OCI-LY3 (cell line): ENCODE measurements around the gene NCR2.

Experiments
- H2AFZ ChIP-seq: fragments of 200-600, 300-600 bp; shearing (Covaris generic); 2 replicates; pipeline ENCODE4 v1.6.0; 2014; ENCODE audit warnings: antibody characterized with exemption, low read depth, low read length
- H3K27ac ChIP-seq: fragments of 200-600, 300-600 bp; sonication (generic); 2 replicates; pipeline ENCODE4 v1.5.1; 2014; ENCODE audit warnings: mild to moderate bottlenecking, low read length, moderate library complexity, mixed read lengths
- H3K27me3 ChIP-seq: fragments of 200-600, 300-600 bp; sonication (generic); 2 replicates; pipeline ENCODE4 v1.6.1; 2014; ENCODE audit warnings: low read depth, low read length, mixed read lengths
- H3K36me3 ChIP-seq: fragments of 200-600, 300-600 bp; sonication (generic); replicated peaks from 2 replicates; pipeline ENCODE3; 2014; ENCODE audit warnings: low read depth, low read length, mixed read lengths
- H3K4me1 ChIP-seq: fragments of 300-600, 200-600 bp; sonication (generic); 2 replicates; pipeline ENCODE4 v1.6.1; 2014; ENCODE audit warnings: low read length, mixed read lengths
- H3K4me2 ChIP-seq: fragments of 200-600, 300-600 bp; sonication (generic); 2 replicates; pipeline ENCODE4 v1.6.1; 2014; ENCODE audit warnings: low read length, mixed read lengths
- H3K4me3 ChIP-seq: fragments of 300-600, 200-600 bp; sonication (generic); 2 replicates; pipeline ENCODE4 v1.5.1; 2014; ENCODE audit warnings: antibody characterized with exemption, mild to moderate bottlenecking, low read length, moderate library complexity
- H3K79me2 ChIP-seq: fragments of 300-600, 200-600 bp; shearing (Covaris generic); 2 replicates; pipeline ENCODE4 v1.6.1; 2014; ENCODE audit warnings: mild to moderate bottlenecking, low read length, mixed read lengths
- H3K9ac ChIP-seq: fragments of 300-600, 200-600 bp; shearing (Covaris generic); 2 replicates; pipeline ENCODE4 v1.6.0; 2014; ENCODE audit warnings: mild to moderate bottlenecking, low read length, moderate library complexity
- H3K9me3 ChIP-seq: fragments of 200-600, 300-600 bp; shearing (Covaris generic); 2 replicates; pipeline ENCODE4 v1.6.1; 2014; ENCODE audit warnings: low read length, mixed read lengths; ENCODE audit not compliant: insufficient read depth
- H4K20me1 ChIP-seq: fragments of 200-600, 300-600 bp; sonication (generic); 2 replicates; pipeline ENCODE4 v1.6.1; 2016; ENCODE audit warnings: low read length, mixed read lengths; ENCODE audit not compliant: insufficient read depth
- CTCF ChIP-seq: fragments of 200-600, 300-600 bp; sonication (generic); IDR thresholded peaks from 2 replicates; pipeline ENCODE4 v1.5.1; 2014; ENCODE audit warnings: antibody characterized with exemption, low read length, low read depth
- EZH2phosphoT487 ChIP-seq: fragments of 200-600 bp; shearing (Covaris generic); IDR thresholded peaks from 2 replicates; pipeline ENCODE4 v1.6.1; 2018; ENCODE audit warnings: antibody characterized with exemption, mixed run types, low read depth

NCR2 gene

GRCh38 chr6:41367061-41367460, 31.7 kb downstream of the NCR2 start:
- no peaks in the 10 kb centered on the region for H3K36me3 ChIP-seq
- no peaks in the 10 kb centered on the region for H3K9me3 ChIP-seq
- H3K4me3 ChIP-seq = no peak overlapping the region
- H3K27ac ChIP-seq = no peak overlapping the region
- no peak overlapping the region for H3K4me2 ChIP-seq
- no peaks in the 10 kb centered on the region for H4K20me1 ChIP-seq
- H3K79me2 ChIP-seq = no peaks in the 10 kb centered on the region
- no peak overlapping the region for H3K9ac ChIP-seq
- peaks cover 44% of the 10 kb centered on the region for H3K27me3 ChIP-seq
- no peak for TF ChIP-seq EZH2phosphoT487
- TF ChIP-seq CTCF = no peak
- peaks cover 6% of the 10 kb centered on the region; the same call in 1 of the 2 replicates for H3K4me1 ChIP-seq
- H2AFZ ChIP-seq = no peak overlapping the region

GRCh38 chr6:41367700-41368099, 32.3 kb downstream of the NCR2 start:
- Histone ChIP-seq H3K27me3 (peaks cover 44% of the 10 kb centered on the region), H3K36me3 (no peaks in the 10 kb centered on the region), H3K4me2 (no peak overlapping the region), H3K27ac (no peak overlapping the region), H2AFZ (no peak overlapping the region), H3K4me3 (no peak overlapping the region), H3K9ac (no peak overlapping the region), H3K79me2 (no peaks in the 10 kb centered on the region), H3K4me1 (peaks cover 6% of the 10 kb centered on the region; the same call in 1 of the 2 replicates), H4K20me1 (no peaks in the 10 kb centered on the region), H3K9me3 (no peaks in the 10 kb centered on the region)
- TF ChIP-seq EZH2phosphoT487 (no peak), CTCF (peak; percentile 64)

GRCh38 chr6:41370488-41371111, 35.2 kb downstream of the NCR2 start:
- H3K36me3 ChIP-seq = no peaks in the 10 kb centered on the region
- no peaks in the 10 kb centered on the region for H3K9me3 ChIP-seq
- no peaks in the 10 kb centered on the region for H3K79me2 ChIP-seq
- TF ChIP-seq CTCF (no peak), EZH2phosphoT487 (no peak)
- H3K9ac ChIP-seq = no peak overlapping the region
- H3K4me2 ChIP-seq = no peak overlapping the region
- no peak overlapping the region for H3K4me3 ChIP-seq
- H3K4me1 ChIP-seq = peaks cover 6% of the 10 kb centered on the region; the same call in 1 of the 2 replicates
- no peak overlapping the region for H3K27ac ChIP-seq
- H3K27me3 ChIP-seq = peaks cover 25% of the 10 kb centered on the region
- no peak overlapping the region for H2AFZ ChIP-seq
- no peaks in the 10 kb centered on the region for H4K20me1 ChIP-seq

GRCh38 chr6:41371461-41371991, 36.1 kb downstream of the NCR2 start:
- Histone ChIP-seq H3K27ac (no peak overlapping the region), H3K9me3 (no peaks in the 10 kb centered on the region), H3K79me2 (no peaks in the 10 kb centered on the region), H4K20me1 (no peaks in the 10 kb centered on the region), H3K4me3 (no peak overlapping the region), H3K4me1 (peaks cover 6% of the 10 kb centered on the region; the same call in 1 of the 2 replicates), H2AFZ (no peak overlapping the region), H3K4me2 (no peak overlapping the region), H3K9ac (no peak overlapping the region), H3K27me3 (peaks cover 19% of the 10 kb centered on the region), H3K36me3 (no peaks in the 10 kb centered on the region)
- TF ChIP-seq CTCF = no peak
- TF ChIP-seq EZH2phosphoT487 = no peak
